ENCODE measurements around the gene HCFC1. TPM values are rescaled to one million over a fixed set of nuclear protein-coding genes. Genes with fewer than 3 reads are reported as not detected.

HCFC1 gene
- polyA plus RNA-seq, 2 of the 4 experiments (the other 2 are of a cell fraction), result 4.4 to 33.3 TPM

DNA sequence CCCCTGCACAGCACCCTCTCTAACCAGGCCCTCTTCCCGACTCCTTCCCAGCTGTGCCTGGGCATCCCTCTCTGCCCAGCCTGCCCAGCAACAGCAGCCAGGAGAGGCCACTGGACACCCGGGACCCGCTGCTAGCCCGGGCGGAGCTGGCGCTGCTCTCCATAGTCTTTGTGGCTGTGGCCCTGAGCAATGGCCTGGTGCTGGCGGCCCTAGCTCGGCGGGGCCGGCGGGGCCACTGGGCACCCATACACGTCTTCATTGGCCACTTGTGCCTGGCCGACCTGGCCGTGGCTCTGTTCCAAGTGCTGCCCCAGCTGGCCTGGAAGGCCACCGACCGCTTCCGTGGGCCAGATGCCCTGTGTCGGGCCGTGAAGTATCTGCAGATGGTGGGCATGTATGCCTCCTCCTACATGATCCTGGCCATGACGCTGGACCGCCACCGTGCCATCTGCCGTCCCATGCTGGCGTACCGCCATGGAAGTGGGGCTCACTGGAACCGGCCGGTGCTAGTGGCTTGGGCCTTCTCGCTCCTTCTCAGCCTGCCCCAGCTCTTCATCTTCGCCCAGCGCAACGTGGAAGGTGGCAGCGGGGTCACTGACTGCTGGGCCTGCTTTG is 66.0 kb downstream of the HCFC1 start:
- Histone ChIP-seq H3K4me2 (no peak overlapping the region), H3K4me3 (no peak overlapping the region), H3K27ac (no peak overlapping the region), H3K9me3 (no peaks in the 10 kb centered on the region), H3K4me1 (peaks cover 23% of the 10 kb centered on the region)
- DNase-seq (ENCODE audit: low read depth in 1 of 2, low spot score in 1 of 2), result no peak
- ChIA-PET POLR2A (no interaction called here), CTCF (interaction anchor here (0.7 to 8.6 kb wide), 4 partner anchors 12 to 42 kb away, joined by 3 to 56 read pairs (median 3); no protein-coding TSS in a partner anchor)
- 74% methylated on average over 10 of the region's 32 CpGs for WGBS (ENCODE audit: missing lambda C conversion rate)
- no peak for TF ChIP-seq E2F6 (IDR thresholded peaks at IDR 0.05; ENCODE audit: borderline replicate concordance, low read depth)
- TF ChIP-seq, protein P1, sequence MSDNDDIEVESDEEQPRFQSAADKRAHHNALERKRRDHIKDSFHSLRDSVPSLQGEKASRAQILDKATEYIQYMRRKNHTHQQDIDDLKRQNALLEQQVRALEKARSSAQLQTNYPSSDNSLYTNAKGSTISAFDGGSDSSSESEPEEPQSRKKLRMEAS (IDR thresholded peaks at IDR 0.05), result no peak
- no peak for TF ChIP-seq NFE2L2 (conservative IDR thresholded peaks at IDR 0.05; ENCODE audit: low read length)
- TF ChIP-seq RFX5 (IDR thresholded peaks at IDR 0.05), result no peak
- no peak for TF ChIP-seq FOXS1 (CRISPR knock-in tag; IDR thresholded peaks at IDR 0.05)
- no peak for TF ChIP-seq KDM1A (IDR thresholded peaks at IDR 0.05; ENCODE audit: low read depth)
- ATAC-seq, result no peak
- FAIRE-seq, result no peak

DNA sequence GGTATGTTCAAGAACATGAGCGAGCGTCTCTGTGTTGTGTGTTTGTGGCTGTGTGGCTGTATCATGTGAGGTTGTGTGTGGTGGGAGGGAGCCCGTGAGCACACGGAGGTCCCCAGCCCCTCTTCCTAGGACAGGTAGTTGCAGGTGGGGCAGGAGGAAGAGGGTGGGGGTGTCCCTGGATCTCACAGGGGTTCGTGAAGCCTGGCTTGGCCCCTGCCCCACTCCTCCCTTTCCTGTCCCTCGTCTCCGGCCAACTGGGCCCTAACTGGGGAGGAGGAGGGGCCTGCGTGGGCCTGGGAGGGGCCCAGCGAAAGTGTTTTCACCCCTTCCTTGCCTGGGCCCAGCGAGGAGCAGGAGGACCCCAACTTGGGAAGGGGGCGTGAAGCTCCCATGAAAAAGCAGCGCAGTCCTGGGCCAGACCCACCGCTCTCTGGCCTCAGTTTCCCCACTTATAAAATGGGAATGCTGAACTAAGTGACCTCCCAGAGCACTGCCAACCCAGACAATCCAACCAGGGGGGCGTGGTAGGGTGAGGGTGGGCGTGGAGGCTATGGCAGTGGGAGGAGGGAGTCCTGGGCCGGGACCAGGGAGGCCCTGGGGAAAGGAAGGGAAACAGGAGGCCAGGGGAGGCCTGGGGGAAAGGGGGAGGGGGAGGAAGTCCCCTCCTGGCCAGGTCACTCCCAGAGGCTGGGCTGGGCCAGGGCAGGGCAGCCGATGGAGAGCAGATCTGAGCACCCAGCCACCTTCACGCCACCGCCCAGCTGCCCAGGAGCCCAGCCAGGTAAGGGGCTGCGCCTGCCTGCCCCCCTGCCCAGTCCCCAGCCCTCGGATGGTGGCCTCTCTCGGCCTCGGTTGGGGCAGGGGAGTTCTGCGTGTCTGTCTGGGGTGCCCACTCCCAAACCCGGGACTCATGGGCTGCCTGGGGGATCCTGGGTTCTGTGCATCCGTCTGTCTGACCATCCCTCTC is 67.3 kb downstream of the HCFC1 start, which contains the start of gene AVPR2:
TSS of gene AVPR2 (plus strand) at position 683 of the 967 bp plus-strand sequence. CDS start 473 bp downstream, outside the sequence.
- no peak for ATAC-seq
- TF ChIP-seq RARB (CRISPR knock-in tag; IDR thresholded peaks at IDR 0.05) (no peak), HOXB5 (CRISPR knock-in tag; IDR thresholded peaks at IDR 0.05) (no peak), FOXS1 (CRISPR knock-in tag; IDR thresholded peaks at IDR 0.05) (no peak), NPAS2 (CRISPR knock-in tag; IDR thresholded peaks at IDR 0.05; ENCODE audit: borderline replicate concordance) (no peak), TP53 (CRISPR knock-in tag; IDR thresholded peaks at IDR 0.05) (no peak), EHMT2 (IDR thresholded peaks at IDR 0.05; ENCODE audit: low read depth) (no peak)
- DNase-seq (ENCODE audit: low read depth in 1 of 2, low spot score in 1 of 2), result no peak
- Histone ChIP-seq H3K4me1 (peaks cover 26% of the 10 kb centered on the region), H3K9me3 (no peaks in the 10 kb centered on the region), H3K4me3 (no peak within 1 kb of the TSS), H3K4me2 (no peak within 1 kb of the TSS), H3K27ac (no peak within 1 kb of the TSS)
- FAIRE-seq, result no peak
- ChIA-PET POLR2A (no interaction called here), CTCF (no interaction called here)
- 71% methylated on average over 18 of the region's 26 CpGs for WGBS (ENCODE audit: missing lambda C conversion rate)

GRCh38 chrX:153903238-153903980 is 68.2 kb downstream of the HCFC1 start:
- no peak for ATAC-seq
- 86% methylated on average over 10 of the region's 18 CpGs for WGBS (ENCODE audit: missing lambda C conversion rate)
- ChIA-PET POLR2A (no interaction called here), CTCF (no interaction called here)
- TF ChIP-seq, protein P1 (IDR thresholded peaks at IDR 0.05), result no peak
- TF ChIP-seq RARB (CRISPR knock-in tag; IDR thresholded peaks at IDR 0.05), result no peak
- no peak for TF ChIP-seq POLR2AphosphoS2 (conservative IDR thresholded peaks at IDR 0.05; ENCODE audit: low read length)
- TF ChIP-seq ESRRA (IDR thresholded peaks at IDR 0.05; ENCODE audit: borderline replicate concordance, low read length), result no peak
- TF ChIP-seq USF2 (IDR thresholded peaks at IDR 0.05), result no peak
- TF ChIP-seq MAFK (IDR thresholded peaks at IDR 0.05; ENCODE audit: partially characterized antibody), result no peak
- no peak for TF ChIP-seq CBX8 (IDR thresholded peaks at IDR 0.05)
- no peak overlapping the region for H3K4me2 ChIP-seq
- H3K27ac ChIP-seq, result no peak overlapping the region; a peak in 1 of 6 replicates
- no peak overlapping the region for H3K4me3 ChIP-seq
- DNase-seq (ENCODE audit: low read depth in 1 of 2, low spot score in 1 of 2), result no peak
- peaks cover 26% of the 10 kb centered on the region for H3K4me1 ChIP-seq
- no peaks in the 10 kb centered on the region for H3K9me3 ChIP-seq
- no peak for FAIRE-seq

Data from A549 (cell line).